Measurements from ENCODE around the gene PTBP2. TPM values are rescaled to one million over a fixed set of nuclear protein-coding genes. Genes with fewer than 3 reads are reported as not detected.

Gene PTBP2
- total and polyA plus RNA-seq, 8 donors = 4.1 to 16.1 (median 8.4) TPM

- Histone ChIP-seq H3K36me3 (no peaks in the 10 kb centered on the region), H3K27me3 (no peaks in the 10 kb centered on the region), H3K27ac (no peak overlapping the region), H3K4me3 (no peak overlapping the region), H3K9me3 (no peaks in the 10 kb centered on the region), H3K4me1 (no peaks in the 10 kb centered on the region)
- WGBS, 2 donors = 88 to 92% methylated on average over 1 of the region's 1 CpG
- no peak for TF ChIP-seq CTCF (IDR thresholded peaks at IDR 0.05)
- no peak for FAIRE-seq
- no peak for DNase-seq
- intact Hi-C loops (cut with DNase I) = loop anchor here in 1 of 3 donors (10.0 kb wide), 1 partner anchor 609 kb away; no protein-coding TSS in a partner anchor
- ATAC-seq = no peak
Observed at GRCh38 chr1:96843601-96844000, 122.0 kb downstream of the PTBP2 start.

- no peak overlapping the region for H3K4me3 ChIP-seq
- peak in 5 of 6 donors; percentile 17 to 65 (median 40) for DNase-seq
- no peak for FAIRE-seq
- TF ChIP-seq CTCF (IDR thresholded peaks at IDR 0.05) = peak; percentile 39 to 67 (median 52)
- intact Hi-C loops (cut with DNase I) = loop anchor here in 1 of 3 donors (10.0 kb wide), 1 partner anchor 611 kb away; no protein-coding TSS in a partner anchor
- H3K27me3 ChIP-seq = no peaks in the 10 kb centered on the region
- no peaks in the 10 kb centered on the region for H3K4me1 ChIP-seq
- peak; percentile 73 to 89 (median 84) for ATAC-seq
- no peak overlapping the region for H3K27ac ChIP-seq
- no peaks in the 10 kb centered on the region for H3K9me3 ChIP-seq
- H3K36me3 ChIP-seq = no peaks in the 10 kb centered on the region
- 33 to 34% methylated on average over 8 of the region's 8 CpGs for WGBS, 2 donors
Observed at GRCh38 chr1:96845464-96845863, 123.9 kb downstream of the PTBP2 start.

- no peaks in the 10 kb centered on the region for H3K36me3 ChIP-seq
- no peak overlapping the region for H3K4me3 ChIP-seq
- intact Hi-C loops (cut with DNase I) = no loop called here
- H3K4me1 ChIP-seq = no peaks in the 10 kb centered on the region
- H3K9me3 ChIP-seq = no peaks in the 10 kb centered on the region
- DNase-seq (peak in 1 of 6 donors; percentile 24), ATAC-seq (no peak), FAIRE-seq (no peak)
- no peaks in the 10 kb centered on the region for H3K27me3 ChIP-seq
- 55 to 66% methylated on average over 2 of the region's 2 CpGs for WGBS, 2 donors
- TF ChIP-seq CTCF (IDR thresholded peaks at IDR 0.05) = no peak
- no peak overlapping the region for H3K27ac ChIP-seq
Observed at GRCh38 chr1:96861836-96862235, 140.3 kb downstream of the PTBP2 start.

GRCh38 chr1:96863449-96863848, 141.9 kb downstream of the PTBP2 start:
- intact Hi-C loops (cut with DNase I) = no loop called here
- Histone ChIP-seq H3K4me1 (no peaks in the 10 kb centered on the region), H3K4me3 (no peak overlapping the region), H3K36me3 (no peaks in the 10 kb centered on the region), H3K9me3 (no peaks in the 10 kb centered on the region), H3K27me3 (no peaks in the 10 kb centered on the region), H3K27ac (no peak overlapping the region)
- WGBS, 2 donors = 74 to 77% methylated on average over 5 of the region's 5 CpGs
- FAIRE-seq (no peak), ATAC-seq (no peak), DNase-seq (no peak)
- no peak for TF ChIP-seq CTCF (IDR thresholded peaks at IDR 0.05)

Data from pancreas (tissue), 10 donors.